NB4 (cell line): ENCODE data around the gene TRPV3.
"Not testable (repeated sequence)": the region's sequence is repeated elsewhere in the genome, so short reads cannot be mapped to it uniquely, and the experiment has no call there.

Experiments used
- DNase-seq: peaks from one replicate; pipeline ENCODE4 v3.0.0; 2010; ENCODE audit warnings: low read depth
- H3K4me3 ChIP-seq: one replicate; pipeline ENCODE4 v1.5.1; 2011; ENCODE audit warnings: mild to moderate bottlenecking, low read depth, low read length, moderate library complexity
- CTCF ChIP-seq: IDR thresholded peaks from one replicate; pipeline ENCODE4 v1.5.1; 2012; ENCODE audit warnings: low read depth, low read length
- MAX ChIP-seq: IDR thresholded peaks from 2 replicates; pipeline ENCODE4 v1.6.1; 2011; ENCODE audit warnings: low read depth, low read length
- MYC ChIP-seq: IDR thresholded peaks from 2 replicates; pipeline ENCODE4 v1.6.1; 2011; ENCODE audit warnings: low read depth, low read length
- POLR2A ChIP-seq: IDR thresholded peaks from 2 replicates; pipeline ENCODE4 v1.6.1; 2011; ENCODE audit warnings: mild to moderate bottlenecking; ENCODE audit not compliant: insufficient read length; ENCODE audit errors: extremely low read depth

TRPV3 gene

GRCh38 chr17:3526491-3526890 lies 31.1 kb downstream of the TRPV3 start:
- DNase-seq: no peak
- TF ChIP-seq MYC: no peak
- no peak for TF ChIP-seq MAX
- TF ChIP-seq POLR2A: no peak
- TF ChIP-seq CTCF: no peak

GRCh38 chr17:3524024-3524423 lies 33.6 kb downstream of the TRPV3 start:
- no peak for DNase-seq
- no peak overlapping the region for H3K4me3 ChIP-seq
- TF ChIP-seq CTCF (no peak), MYC (no peak), POLR2A (no peak), MAX (no peak)

More at GRCh38 chr17:3526491-3526890, 31.1 kb downstream of the TRPV3 start:
- H3K4me3 ChIP-seq: no peak overlapping the region

- DNase-seq, H3K4me3 ChIP-seq: not testable (repeated sequence)
These were observed 38.1 kb downstream of the TRPV3 start for GRCh38 chr17:3519472-3519871.

- DNase-seq: no peak
- TF ChIP-seq MAX (no peak), POLR2A (no peak), MYC (no peak), CTCF (no peak)
- no peak overlapping the region for H3K4me3 ChIP-seq
These were observed 42.7 kb downstream of the TRPV3 start for GRCh38 chr17:3514873-3515272.

- H3K4me3 ChIP-seq, DNase-seq: not testable (repeated sequence)
These were observed 43.4 kb downstream of the TRPV3 start for GRCh38 chr17:3514167-3514566.

- no peak overlapping the region for H3K4me3 ChIP-seq
- no peak for DNase-seq
- TF ChIP-seq MYC (no peak), POLR2A (no peak), CTCF (no peak), MAX (no peak)
These were observed 44.1 kb downstream of the TRPV3 start for GRCh38 chr17:3513305-3514035.

- no peak for DNase-seq
These were observed 45.0 kb downstream of the TRPV3 start for GRCh38 chr17:3512505-3513171.

More at GRCh38 chr17:3512505-3513171, 45.0 kb downstream of the TRPV3 start:
- TF ChIP-seq CTCF (no peak), MAX (no peak), POLR2A (no peak), MYC (no peak)
- H3K4me3 ChIP-seq: no peak overlapping the region
